GM21528 (cell line): ENCODE data around the gene ZNG1B.
"Not testable (repeated sequence)": the region's sequence is repeated elsewhere in the genome, so short reads cannot be mapped to it uniquely, and the experiment has no call there.

ENCODE experiments used
- ATAC-seq: cut with Tn5 transposase; IDR thresholded peaks from one replicate; pipeline ENCODE4 v1.9.1; 2021; ENCODE audit warnings: mild to moderate bottlenecking, moderate library complexity; ENCODE audit not compliant: unreplicated experiment, low FRiP score

Gene ZNG1B

DNA sequence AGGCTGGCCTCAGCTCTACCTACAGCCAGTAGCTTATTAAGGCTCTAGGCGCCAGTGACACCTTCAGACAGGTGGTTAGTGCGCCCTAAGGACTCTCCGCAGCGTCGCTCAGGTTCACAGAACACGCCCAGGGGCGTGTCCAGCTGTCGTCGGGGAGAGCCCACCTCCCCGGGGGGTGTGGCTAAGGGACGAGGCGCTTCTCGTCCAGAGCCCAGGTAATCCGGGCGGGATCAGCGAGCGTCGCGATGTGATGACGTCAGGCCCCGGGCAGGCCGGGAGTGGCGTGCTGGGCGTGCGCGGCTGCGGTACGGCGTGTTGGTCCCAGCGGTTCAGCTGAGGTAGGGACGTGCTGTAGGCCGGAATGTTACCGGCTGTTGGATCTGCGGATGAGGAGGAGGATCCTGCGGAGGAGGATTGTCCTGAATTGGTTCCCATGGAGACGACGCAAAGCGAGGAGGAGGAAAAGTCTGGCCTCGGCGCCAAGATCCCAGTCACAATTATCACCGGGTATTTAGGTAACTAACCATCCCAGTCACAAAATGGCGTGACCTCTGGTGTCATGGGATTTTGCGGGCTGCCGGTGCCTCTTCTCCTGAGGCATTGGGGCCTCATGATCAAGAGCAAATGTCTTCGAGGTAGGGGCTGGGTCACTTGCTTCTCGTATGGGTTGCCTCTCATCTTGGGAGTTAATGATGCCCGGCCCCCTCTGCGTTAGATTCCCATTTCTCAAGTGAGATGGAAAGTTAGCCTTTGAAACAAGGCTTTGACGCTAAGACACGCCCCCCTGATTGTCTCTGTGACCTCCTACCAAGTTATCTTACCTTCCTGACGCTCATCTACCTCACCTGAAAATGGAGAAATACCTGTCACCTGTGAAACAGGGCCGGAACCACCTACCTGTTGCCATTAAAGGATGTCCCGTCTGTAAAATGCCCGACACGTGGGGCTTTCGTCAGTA is at the start of gene ZNG1B:
ZNG1B (plus strand) TSS at position 184 of the 958 bp plus-strand sequence; CDS start at position 362, 178 bp downstream.
- not testable (repeated sequence) for ATAC-seq

DNA sequence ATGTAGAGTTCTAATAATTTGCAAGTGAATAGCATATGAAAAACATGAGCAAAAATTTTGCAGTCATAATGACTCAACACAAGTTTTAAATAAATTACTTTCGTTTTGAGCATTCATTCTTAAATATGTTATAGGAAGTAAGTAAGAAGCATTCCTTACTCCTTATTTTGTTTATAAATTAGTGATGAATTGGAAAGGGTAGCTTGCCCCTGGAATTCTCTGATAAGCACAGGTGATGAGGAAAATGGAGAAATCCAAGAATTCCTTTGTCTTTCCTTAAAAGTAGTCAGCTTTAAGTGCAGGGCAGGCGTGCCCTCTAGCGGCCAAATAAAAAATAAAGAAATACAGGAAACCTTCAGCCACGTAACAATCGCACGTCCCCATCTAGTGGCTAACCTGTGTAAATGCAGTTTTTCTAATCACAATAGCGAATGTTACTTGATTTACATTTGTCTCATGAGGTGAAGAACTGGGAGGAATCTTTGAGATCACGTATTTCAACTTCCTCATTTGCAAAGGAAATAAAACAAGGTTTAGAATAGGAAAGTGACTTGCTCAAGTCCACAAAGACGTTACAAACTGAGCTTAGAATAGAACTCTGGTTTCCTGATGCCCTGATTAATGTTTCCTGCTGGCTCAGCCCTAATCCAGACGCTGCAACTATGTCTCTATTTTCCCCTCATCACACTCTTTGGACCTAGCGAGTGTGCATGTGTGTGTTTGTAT is 47.2 kb upstream of the ZNG1B start:
- ATAC-seq, result peak; percentile 79

DNA sequence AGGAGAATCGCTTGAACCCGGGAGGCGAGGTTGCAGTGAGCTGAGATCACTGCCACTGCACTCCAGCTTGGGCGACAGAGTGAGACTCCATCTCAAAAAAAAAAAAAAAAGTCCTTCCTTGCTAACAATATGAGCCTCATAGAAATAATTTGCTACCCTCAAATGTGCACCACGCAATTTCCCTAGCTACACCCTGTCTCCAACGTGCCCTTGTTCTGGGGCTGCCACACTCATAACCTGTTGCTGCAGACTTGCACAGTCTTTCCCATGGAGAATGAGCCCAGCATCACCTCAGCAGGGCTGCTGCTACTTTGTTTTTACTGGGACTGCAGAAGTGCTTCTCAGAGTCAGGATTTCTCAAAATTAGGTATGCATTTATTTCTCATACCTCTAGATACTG is 46.4 kb upstream of the ZNG1B start:
- ATAC-seq, result no peak

- no peak for ATAC-seq
Observed at GRCh38 chr2:113406114-113406513, 31.4 kb upstream of the ZNG1B start.

DNA sequence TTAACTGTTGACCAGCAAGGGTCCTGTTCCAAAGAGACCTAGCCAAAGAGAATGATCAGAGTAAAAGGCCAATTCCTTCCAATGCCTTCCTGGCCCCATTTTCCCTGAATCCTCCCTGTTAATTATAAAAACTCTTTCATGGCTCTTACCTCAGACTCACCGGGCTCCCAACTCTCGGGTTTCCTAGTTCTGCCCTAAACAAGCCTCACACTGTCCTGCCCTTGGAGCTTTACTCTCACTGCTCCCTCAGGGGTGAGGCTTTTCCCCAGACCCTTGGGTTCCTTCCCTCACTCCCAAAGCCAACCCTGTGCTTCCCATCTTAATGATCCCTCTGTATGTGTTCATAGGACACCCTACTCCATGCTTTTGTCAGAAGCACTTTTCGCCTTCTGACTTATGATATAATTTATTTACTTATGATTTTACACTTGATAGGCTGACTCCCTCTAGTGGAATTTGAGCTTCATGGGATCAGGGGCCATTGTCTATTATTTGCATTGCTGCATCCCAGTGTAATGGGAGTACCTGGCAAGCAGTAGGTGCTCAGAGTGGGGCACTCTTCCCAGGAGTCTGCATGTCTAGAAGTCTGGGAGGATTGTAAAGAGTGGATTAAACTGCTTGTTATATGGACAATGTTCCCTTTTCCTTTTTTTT is 29.9 kb upstream of the ZNG1B start:
- ATAC-seq, result no peak

- not testable (repeated sequence) for ATAC-seq
Observed at GRCh38 chr2:113411725-113412352, 25.7 kb upstream of the ZNG1B start.

DNA sequence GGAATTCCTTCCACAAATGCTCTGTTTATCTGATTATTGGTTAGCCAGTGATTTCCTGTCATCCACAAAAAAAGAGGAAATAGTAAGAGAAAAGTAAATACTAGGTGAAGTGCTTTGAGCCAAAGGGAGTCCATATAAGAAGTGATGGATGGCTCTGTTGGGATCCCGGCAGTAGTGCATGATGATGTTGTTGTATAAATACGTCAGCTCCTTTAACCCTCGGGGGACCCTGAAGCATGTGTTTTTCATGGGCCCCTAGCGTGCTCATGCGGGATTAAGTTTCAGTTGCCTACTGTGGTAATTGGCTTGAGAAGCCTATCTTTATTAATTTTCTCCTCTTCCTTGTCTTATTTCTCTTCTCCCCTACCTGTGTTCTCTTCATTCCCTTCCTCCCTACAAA is 24.7 kb upstream of the ZNG1B start:
- not testable (repeated sequence) for ATAC-seq

DNA sequence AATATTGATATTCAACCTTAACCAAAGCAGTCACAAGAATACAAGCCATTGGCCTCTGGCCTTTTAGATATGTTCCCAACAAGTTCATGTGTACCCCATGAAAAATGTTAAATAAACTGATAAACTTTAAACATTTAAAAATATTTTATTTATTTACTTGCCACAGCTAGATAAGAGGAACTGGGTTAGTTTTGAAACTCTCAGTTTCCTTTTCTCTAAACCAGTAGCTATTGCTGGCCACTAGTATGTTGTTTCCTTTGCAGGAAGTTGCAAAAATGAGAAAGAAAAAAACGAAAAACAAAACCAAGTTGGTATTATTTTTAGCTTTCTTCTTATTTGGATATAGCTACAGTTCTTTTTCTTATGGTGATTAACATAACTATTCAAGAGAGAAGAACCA is 5.7 kb upstream of the ZNG1B start:
- ATAC-seq, result not testable (repeated sequence)

DNA sequence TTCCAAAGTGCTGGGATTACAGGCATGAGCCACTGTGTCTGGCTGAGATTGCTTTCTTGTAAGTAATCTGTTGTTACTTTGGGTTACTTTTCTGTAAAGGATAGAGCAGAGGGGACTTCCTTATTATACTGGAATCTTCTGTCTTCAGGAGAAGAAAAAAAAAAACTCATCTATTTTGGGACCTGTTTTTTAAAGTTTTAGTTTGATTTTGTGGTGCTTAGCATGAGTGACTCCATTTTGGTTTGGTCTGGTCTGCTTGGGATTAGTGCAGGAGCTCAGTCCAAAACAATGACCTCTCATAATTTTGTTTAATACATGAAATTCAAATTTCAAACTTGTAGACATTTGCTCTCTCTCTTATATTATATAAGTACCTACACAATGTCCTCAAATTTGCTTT is 4.0 kb upstream of the ZNG1B start:
- not testable (repeated sequence) for ATAC-seq

GRCh38 chr2:113465770-113466169 is 28.3 kb downstream of the ZNG1B start:
- not testable (repeated sequence) for ATAC-seq

DNA sequence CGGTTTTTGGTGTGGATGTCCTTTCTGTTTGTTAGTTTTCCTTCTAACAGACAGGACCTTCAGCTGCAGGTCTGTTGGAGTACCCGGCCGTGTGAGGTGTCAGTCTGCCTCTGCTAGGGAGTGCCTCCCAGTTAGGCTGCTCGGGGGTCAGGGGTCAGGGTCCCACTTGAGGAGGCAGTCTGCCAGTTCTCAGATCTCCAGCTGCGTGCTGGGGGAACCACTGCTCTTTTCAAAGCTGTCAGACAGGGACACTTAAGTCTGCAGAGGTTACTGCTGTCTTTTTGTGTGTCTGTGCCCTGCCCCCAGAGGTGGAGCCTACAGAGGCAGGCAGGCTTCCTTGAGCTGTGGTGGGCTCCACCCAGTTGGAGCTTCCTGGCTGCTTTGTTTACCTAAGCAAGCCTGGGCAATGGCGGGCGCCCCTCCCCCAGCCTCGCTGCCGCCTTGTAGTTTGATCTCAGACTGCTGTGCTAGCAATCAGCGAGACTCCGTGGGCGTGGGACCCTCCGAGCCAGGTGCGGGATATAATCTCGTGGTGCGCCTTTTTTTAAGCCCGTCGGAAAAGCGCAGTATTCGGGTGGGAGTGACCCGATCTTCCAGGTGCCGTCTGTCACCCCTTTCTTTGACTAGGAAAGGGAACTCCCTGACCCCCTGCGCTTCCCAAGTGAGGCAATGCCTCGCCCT is 39.3 kb downstream of the ZNG1B start:
- ATAC-seq, result not testable (repeated sequence)

DNA sequence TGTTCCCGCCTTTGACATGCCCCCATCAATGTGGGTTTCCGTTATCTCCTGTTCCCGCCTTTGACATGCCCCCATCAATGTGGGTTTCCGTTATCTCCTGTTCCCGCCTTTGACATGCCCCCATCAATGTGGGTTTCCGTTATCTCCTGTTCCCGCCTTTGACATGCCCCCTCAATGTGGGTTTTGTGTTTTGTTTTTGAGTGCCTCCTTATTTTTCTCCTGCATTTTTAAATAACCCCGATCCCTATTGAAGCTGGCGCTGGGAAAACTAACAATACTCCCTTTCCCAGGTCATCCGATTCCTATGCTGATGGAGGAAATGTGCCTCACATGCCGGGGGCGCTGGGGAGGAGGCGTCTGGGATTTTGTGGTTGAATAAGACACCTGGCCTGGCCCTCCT is 59.0 kb downstream of the ZNG1B start:
- ATAC-seq, result not testable (repeated sequence)

- ATAC-seq, result not testable (repeated sequence)
Observed at GRCh38 chr2:113498365-113498764, 60.9 kb downstream of the ZNG1B start, which contains the start of gene FOXD4L1. Gene FOXD4L1 (plus strand): TSS chr2:113498665. CDS start chr2:113499257, 592 bp downstream.

DNA sequence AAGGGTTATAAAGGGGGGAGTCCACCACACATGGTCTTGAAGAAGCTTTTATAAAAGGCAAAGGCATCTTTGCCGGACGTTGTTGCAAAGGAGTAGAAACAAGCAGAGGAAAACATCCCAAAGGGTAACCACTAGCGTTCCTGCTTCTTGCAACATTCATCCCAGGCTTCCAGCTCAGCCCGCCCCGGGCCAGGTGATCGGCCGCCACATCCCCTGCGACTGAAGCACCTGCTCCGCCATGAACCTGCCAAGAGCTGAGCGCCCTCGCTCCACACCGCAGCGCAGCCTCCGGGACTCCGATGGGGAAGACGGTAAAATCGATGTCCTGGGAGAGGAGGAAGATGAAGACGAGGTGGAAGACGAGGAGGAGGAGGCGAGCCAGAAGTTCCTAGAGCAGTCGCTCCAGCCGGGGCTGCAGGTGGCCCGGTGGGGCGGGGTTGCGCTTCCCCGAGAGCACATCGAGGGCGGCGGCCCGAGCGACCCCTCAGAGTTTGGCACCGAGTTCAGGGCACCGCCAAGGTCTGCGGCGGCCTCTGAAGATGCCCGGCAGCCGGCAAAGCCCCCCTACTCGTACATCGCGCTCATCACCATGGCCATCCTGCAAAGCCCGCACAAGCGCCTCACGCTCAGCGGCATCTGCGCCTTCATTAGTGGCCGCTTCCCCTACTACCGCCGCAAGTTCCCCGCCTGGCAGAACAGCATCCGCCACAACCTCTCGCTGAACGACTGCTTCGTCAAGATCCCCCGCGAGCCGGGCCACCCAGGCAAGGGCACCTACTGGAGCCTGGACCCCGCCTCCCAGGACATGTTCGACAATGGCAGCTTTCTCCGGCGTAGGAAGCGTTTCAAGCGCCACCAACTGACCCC is 61.8 kb downstream of the ZNG1B start:
- not testable (repeated sequence) for ATAC-seq

DNA sequence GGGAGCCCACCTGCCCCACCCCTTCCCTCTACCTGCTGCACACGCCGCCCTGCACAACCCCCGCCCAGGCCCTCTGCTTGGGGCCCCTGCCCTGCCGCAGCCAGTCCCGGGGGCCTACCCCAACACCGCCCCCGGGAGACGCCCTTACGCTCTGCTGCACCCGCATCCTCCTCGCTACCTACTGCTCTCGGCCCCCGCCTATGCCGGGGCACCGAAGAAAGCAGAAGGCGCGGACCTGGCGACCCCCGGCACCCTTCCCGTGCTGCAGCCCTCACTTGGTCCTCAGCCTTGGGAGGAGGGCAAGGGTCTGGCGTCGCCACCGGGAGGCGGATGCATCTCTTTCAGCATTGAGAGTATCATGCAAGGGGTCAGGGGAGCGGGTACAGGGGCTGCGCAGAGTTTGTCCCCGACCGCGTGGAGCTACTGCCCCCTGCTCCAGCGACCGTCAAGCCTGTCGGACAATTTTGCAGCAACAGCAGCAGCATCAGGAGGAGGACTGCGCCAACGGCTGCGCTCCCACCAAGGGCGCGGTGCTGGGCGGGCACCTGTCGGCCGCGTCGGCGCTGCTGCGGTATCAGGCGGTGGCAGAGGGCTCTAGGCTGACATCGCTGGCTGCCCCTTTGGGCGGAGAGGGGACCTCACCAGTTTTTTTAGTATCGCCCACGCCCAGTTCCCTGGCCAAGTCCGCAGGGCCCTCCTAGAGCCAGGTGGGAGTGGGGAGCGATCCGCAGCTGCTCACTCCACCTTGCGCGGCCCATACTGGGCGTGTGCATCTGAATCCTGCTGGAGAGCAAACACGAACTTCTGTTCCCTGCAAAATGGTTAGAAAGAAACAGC is 62.6 kb downstream of the ZNG1B start:
- not testable (repeated sequence) for ATAC-seq

GRCh38 chr2:113500723-113501038 is 63.2 kb downstream of the ZNG1B start:
- not testable (repeated sequence) for ATAC-seq

DNA sequence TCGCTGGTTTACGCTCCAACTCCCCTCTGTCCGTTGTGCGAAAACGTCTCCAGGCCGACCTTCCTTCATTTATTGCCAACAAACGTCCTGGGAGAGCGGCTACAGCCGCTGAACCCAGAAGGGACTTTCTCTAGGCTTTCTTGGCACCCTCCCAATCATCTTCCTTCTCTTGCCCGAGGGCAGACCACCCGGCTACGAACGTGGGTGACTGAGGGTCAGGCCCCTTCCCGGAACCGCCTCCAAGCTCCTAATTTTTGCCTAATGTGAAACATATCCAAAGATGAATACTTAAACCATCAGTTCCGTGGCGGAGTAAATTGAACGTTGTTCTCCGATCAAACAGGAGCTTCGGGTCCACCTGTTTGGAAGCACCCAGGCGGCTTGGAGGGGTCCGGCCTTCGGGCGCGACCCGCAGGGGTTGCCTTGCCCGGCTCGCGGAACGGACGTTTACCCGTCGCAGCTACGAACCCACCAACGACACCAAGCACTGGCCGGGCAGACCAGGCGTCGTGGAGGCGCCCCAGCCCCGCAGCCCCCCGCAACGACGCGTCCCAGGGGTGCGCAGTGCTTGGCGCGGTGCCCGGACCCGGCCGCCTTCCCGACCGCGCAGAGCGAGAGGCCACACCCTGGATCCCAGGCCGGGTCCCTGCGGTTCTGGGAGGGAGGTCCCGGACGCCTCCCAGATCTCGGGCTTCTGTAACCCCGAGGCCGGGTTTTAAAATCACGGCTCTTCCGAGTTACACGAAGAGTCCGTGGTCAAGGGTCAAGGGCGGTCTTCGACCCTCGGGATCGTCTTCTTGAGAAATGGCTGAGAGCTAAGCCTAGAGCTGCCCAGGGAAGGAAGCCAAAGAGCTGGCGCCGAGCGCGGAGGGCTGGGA is 65.0 kb downstream of the ZNG1B start:
- peak; percentile 26 for ATAC-seq
